Ascending aorta (tissue), 2 donors: Measurements from ENCODE around the gene GCH1. TPM values are rescaled to one million over a fixed set of nuclear protein-coding genes. Genes with fewer than 3 reads are reported as not detected.

Source experiments
- DNase-seq, 2 donors: peaks; one replicate each; pipeline ENCODE4 v3.0.0-alpha.2; 2019; ENCODE audit warnings: low spot score in 2 of 2
- H3K27ac ChIP-seq, 2 donors: fragments of 200-600 bp; sonication (generic); one replicate each; pipeline ENCODE4 v1.5.1; 2016 to 2017; ENCODE audit warnings: mild to moderate bottlenecking in 1 of 2
- H3K27me3 ChIP-seq: fragments of 200-600 bp; sonication (generic); one replicate; pipeline ENCODE4 v1.5.1; 2017
- H3K36me3 ChIP-seq, 2 donors: fragments of 200-600 bp; sonication (generic); one replicate each; pipeline ENCODE4 v1.5.1; 2016
- H3K4me1 ChIP-seq, 2 donors: fragments of 200-600 bp; sonication (generic); one replicate each; pipeline ENCODE4 v1.5.1; 2016 to 2017; ENCODE audit warnings: mild to moderate bottlenecking in 1 of 2
- H3K4me3 ChIP-seq, 2 donors: fragments of 200-600 bp; sonication (generic); one replicate each; pipeline ENCODE4 v1.5.1; 2016 to 2017; ENCODE audit warnings: mild to moderate bottlenecking in 1 of 2
- H3K9me3 ChIP-seq, 2 donors: fragments of 200-600 bp; sonication (generic); one replicate each; pipeline ENCODE4 v1.5.1; 2016
- CTCF ChIP-seq, 3 experiments: fragments of 200-600 bp in 2 of 3; fragments of 450-650 bp in 1 of 3; sonication (generic) in 2 of 3; IDR thresholded peaks; one replicate each; pipeline ENCODE4 v1.5.1; 2016 to 2019; ENCODE audit warnings: antibody characterized with exemption in 3 of 3, mild to moderate bottlenecking in 1 of 3, moderate library complexity in 1 of 3
- intact Hi-C: fragments of 100-400 bp; cut with DNase I; formaldehyde crosslinking; loops from one replicate; pipeline ENCODE4 v1.15.1; 2023
- total RNA-seq: library from RNA; depleted of rRNA; stranded (reverse); fragments of >200 nt; gene quantifications from one replicate; pipeline ENCODE4 v1.1.0, GENCODE V29; 2016

GCH1 gene
- total RNA-seq, 1 donor from 2014 or later: 3.2 TPM

GRCh38 chr14:54812617-54813016 is 90.0 kb downstream of the GCH1 start:
- H3K27me3 ChIP-seq: no peaks in the 10 kb centered on the region
- H3K27ac ChIP-seq: no peak overlapping the region
- DNase-seq: no peak
- H3K9me3 ChIP-seq: no peaks in the 10 kb centered on the region
- TF ChIP-seq CTCF (IDR thresholded peaks at IDR 0.05): no peak
- H3K4me1 ChIP-seq: no peaks in the 10 kb centered on the region
- no peak overlapping the region for H3K4me3 ChIP-seq
- intact Hi-C loops: loop anchor here (10.0 kb wide), 1 partner anchor 82 kb away; no protein-coding TSS in a partner anchor
- H3K36me3 ChIP-seq: no peaks in the 10 kb centered on the region

- intact Hi-C loops: loop anchor here (10.0 kb wide), 1 partner anchor 85 kb away; no protein-coding TSS in a partner anchor
- H3K4me3 ChIP-seq: no peak overlapping the region
- no peak overlapping the region for H3K27ac ChIP-seq
- no peaks in the 10 kb centered on the region for H3K9me3 ChIP-seq
- no peaks in the 10 kb centered on the region for H3K36me3 ChIP-seq
- H3K27me3 ChIP-seq: no peaks in the 10 kb centered on the region
- DNase-seq: no peak
- H3K4me1 ChIP-seq: peaks cover 3 to 7% of the 10 kb centered on the region in 2 donors
- no peak for TF ChIP-seq CTCF (IDR thresholded peaks at IDR 0.05)
These were observed 92.9 kb downstream of the GCH1 start for GRCh38 chr14:54809767-54810166.

- Histone ChIP-seq H3K9me3 (no peaks in the 10 kb centered on the region), H3K4me3 (no peak overlapping the region), H3K27ac (no peak overlapping the region), H3K4me1 (peaks cover 3 to 7% of the 10 kb centered on the region in 2 donors), H3K27me3 (no peaks in the 10 kb centered on the region), H3K36me3 (no peaks in the 10 kb centered on the region)
- intact Hi-C loops: no loop called here
- DNase-seq: no peak
- TF ChIP-seq CTCF (IDR thresholded peaks at IDR 0.05): no peak
These were observed 94.1 kb downstream of the GCH1 start for GRCh38 chr14:54808326-54809161.

- DNase-seq: no peak
- no peaks in the 10 kb centered on the region for H3K9me3 ChIP-seq
- no peak for TF ChIP-seq CTCF (IDR thresholded peaks at IDR 0.05)
- no peak overlapping the region for H3K4me3 ChIP-seq
- intact Hi-C loops: no loop called here
- H3K4me1 ChIP-seq: peaks cover 3 to 7% of the 10 kb centered on the region in 2 donors
- no peaks in the 10 kb centered on the region for H3K27me3 ChIP-seq
- H3K36me3 ChIP-seq: no peaks in the 10 kb centered on the region
- no peak overlapping the region for H3K27ac ChIP-seq
These were observed 94.7 kb downstream of the GCH1 start for GRCh38 chr14:54807881-54808280.

- no peak overlapping the region for H3K27ac ChIP-seq
- no peaks in the 10 kb centered on the region for H3K27me3 ChIP-seq
- peaks cover 3 to 7% of the 10 kb centered on the region in 2 donors for H3K4me1 ChIP-seq
- no peaks in the 10 kb centered on the region for H3K9me3 ChIP-seq
- intact Hi-C loops: no loop called here
- TF ChIP-seq CTCF (IDR thresholded peaks at IDR 0.05): no peak
- no peak for DNase-seq
- H3K4me3 ChIP-seq: no peak overlapping the region
- H3K36me3 ChIP-seq: no peaks in the 10 kb centered on the region
These were observed 95.2 kb downstream of the GCH1 start for GRCh38 chr14:54807428-54807827.
